Lower lobe of right lung (tissue), 2 donors: ENCODE measurements around the gene TSPAN5. TPM values are rescaled to one million over a fixed set of nuclear protein-coding genes. Genes with fewer than 3 reads are reported as not detected.

Experiments used
- ATAC-seq, 2 donors: fragments of 200-7000 bp; cut with Tn5 transposase; one replicate each; pipeline ENCODE4 v1.9.1; 2020 to 2022; ENCODE audit warnings: mild to moderate bottlenecking in 2 of 2, moderate library complexity in 2 of 2
- DNase-seq: peaks from one replicate; pipeline ENCODE4 v3.0.0-alpha.2; 2020
- H3K27ac ChIP-seq: fragments of 200-600 bp; one replicate; pipeline ENCODE4 v1.8.0; 2022
- H3K27me3 ChIP-seq: fragments of 200-600 bp; one replicate; pipeline ENCODE4 v1.8.0; 2022; ENCODE audit warnings: low read depth
- H3K36me3 ChIP-seq: fragments of 200-600 bp; one replicate; pipeline ENCODE4 v1.8.0; 2022; ENCODE audit warnings: mild to moderate bottlenecking
- H3K4me1 ChIP-seq: fragments of 200-600 bp; one replicate; pipeline ENCODE4 v1.8.0; 2022
- H3K4me3 ChIP-seq: fragments of 200-600 bp; one replicate; pipeline ENCODE4 v1.8.0; 2022; ENCODE audit warnings: mild to moderate bottlenecking
- H3K9me3 ChIP-seq: fragments of 200-600 bp; one replicate; pipeline ENCODE4 v1.8.0; 2022
- CTCF ChIP-seq: fragments of 200-600 bp; IDR thresholded peaks from one replicate; pipeline ENCODE4 v1.8.0; 2022; ENCODE audit warnings: antibody characterized with exemption, mild to moderate bottlenecking
- intact Hi-C: fragments of 100-400 bp; cut with DNase I; formaldehyde crosslinking; loops from one replicate; pipeline ENCODE4 v1.11.0; 2022
- total RNA-seq: library from RNA; stranded (reverse); fragmentation: NEBNext Ultra II Directional; extraction: Animal tissue kit (Norgen Biotek cat#: 25700); gene quantifications from one replicate; pipeline ENCODE4 v1.2.1, GENCODE V29; 2021
- donor health status: DM: no; HTN: yes; CAD: no; lungs with severe emphysema.

TSPAN5 gene
- total RNA-seq, 1 donor from 2014 or later: 5.7 TPM

GRCh38 chr4:98519268-98519977 lies 139.0 kb downstream of the TSPAN5 start:
- no peak overlapping the region for H3K27ac ChIP-seq
- no peak for DNase-seq
- no peak for TF ChIP-seq CTCF

GRCh38 chr4:98518559-98519267 lies 139.7 kb downstream of the TSPAN5 start:
- Histone ChIP-seq H3K27ac (no peak overlapping the region), H3K9me3 (no peaks in the 10 kb centered on the region), H3K4me3 (no peak overlapping the region), H3K4me1 (no peaks in the 10 kb centered on the region), H3K27me3 (no peaks in the 10 kb centered on the region), H3K36me3 (no peaks in the 10 kb centered on the region)
- intact Hi-C loops: no loop called here
- no peak for TF ChIP-seq CTCF
- no peak for DNase-seq
- no peak for ATAC-seq

More at GRCh38 chr4:98519268-98519977, 139.0 kb downstream of the TSPAN5 start:
- no peak for ATAC-seq
- no peaks in the 10 kb centered on the region for H3K36me3 ChIP-seq
- intact Hi-C loops: no loop called here
- H3K9me3 ChIP-seq: no peaks in the 10 kb centered on the region
- no peaks in the 10 kb centered on the region for H3K4me1 ChIP-seq
- H3K27me3 ChIP-seq: no peaks in the 10 kb centered on the region
- no peak overlapping the region for H3K4me3 ChIP-seq

GRCh38 chr4:98517218-98518021 lies 141.0 kb downstream of the TSPAN5 start:
- no peaks in the 10 kb centered on the region for H3K36me3 ChIP-seq
- ATAC-seq (no peak), DNase-seq (no peak)
- intact Hi-C loops: no loop called here
- no peaks in the 10 kb centered on the region for H3K27me3 ChIP-seq
- H3K9me3 ChIP-seq: no peaks in the 10 kb centered on the region
- H3K27ac ChIP-seq: no peak overlapping the region
- no peak for TF ChIP-seq CTCF
- no peak overlapping the region for H3K4me3 ChIP-seq
- H3K4me1 ChIP-seq: no peaks in the 10 kb centered on the region

GRCh38 chr4:98516441-98517217 lies 141.8 kb downstream of the TSPAN5 start:
- no peak for TF ChIP-seq CTCF
- no peak for DNase-seq
- no peaks in the 10 kb centered on the region for H3K27me3 ChIP-seq
- no peak for ATAC-seq
- H3K27ac ChIP-seq: no peak overlapping the region
- H3K4me3 ChIP-seq: no peak overlapping the region
- intact Hi-C loops: no loop called here
- no peaks in the 10 kb centered on the region for H3K36me3 ChIP-seq
- H3K9me3 ChIP-seq: no peaks in the 10 kb centered on the region
- no peaks in the 10 kb centered on the region for H3K4me1 ChIP-seq

GRCh38 chr4:98516042-98516440 lies 142.4 kb downstream of the TSPAN5 start:
- Histone ChIP-seq H3K9me3 (no peaks in the 10 kb centered on the region), H3K27ac (no peak overlapping the region), H3K36me3 (no peaks in the 10 kb centered on the region), H3K27me3 (no peaks in the 10 kb centered on the region), H3K4me3 (no peak overlapping the region), H3K4me1 (peaks cover 5% of the 10 kb centered on the region)
- no peak for TF ChIP-seq CTCF
- peak in 1 of 2 donors; percentile 33 for ATAC-seq
- intact Hi-C loops: no loop called here
- no peak for DNase-seq
